Fibroblast of lung (primary cell): ENCODE data around the gene RSPH1. TPM values are rescaled to one million over a fixed set of nuclear protein-coding genes. Genes with fewer than 3 reads are reported as not detected.

ENCODE experiments used
- DNase-seq, 2 donors: peaks; one replicate each; pipeline versions ENCODE4 v3.0.0 to v3.0.0-alpha.2; 2010; ENCODE audit warnings: low read depth in 2 of 2
- H2AFZ ChIP-seq: 2 replicates; pipeline ENCODE4 v1.5.1; 2012; ENCODE audit warnings: low read length, control low read depth, inconsistent platforms
- H3K27ac ChIP-seq: 2 replicates; pipeline ENCODE4 v1.5.1; 2011; ENCODE audit warnings: low read length, control low read depth; ENCODE audit not compliant: insufficient read depth
- H3K27me3 ChIP-seq: 2 replicates; pipeline ENCODE4 v1.5.1; 2011; ENCODE audit warnings: mild to moderate bottlenecking, low read length; ENCODE audit not compliant: control insufficient read depth, insufficient read depth
- H3K36me3 ChIP-seq: 2 replicates; pipeline ENCODE4 v1.5.1; 2011; ENCODE audit warnings: low read length; ENCODE audit not compliant: control insufficient read depth, insufficient read depth
- H3K4me1 ChIP-seq: 2 replicates; pipeline ENCODE4 v1.5.1; 2011; ENCODE audit warnings: low read length; ENCODE audit not compliant: control insufficient read depth, insufficient read depth; ENCODE audit errors: extremely low read depth
- H3K4me2 ChIP-seq: 2 replicates; pipeline ENCODE4 v1.5.1; 2011; ENCODE audit warnings: low read length, control low read depth; ENCODE audit not compliant: insufficient read depth; ENCODE audit errors: extremely low read depth
- H3K4me3 ChIP-seq, 4 experiments: fragments of 200-600 bp in 1 of 4; sonication (generic) in 1 of 4; replicated peaks in 1 of 4; 2 replicates each; pipeline ENCODE4 v1.5.1; 2011 to 2016; ENCODE audit warnings: low read length in 4 of 4, low read depth in 3 of 4, mild to moderate bottlenecking in 3 of 4, control low read depth in 2 of 4, inconsistent platforms in 1 of 4, mixed read lengths in 1 of 4; ENCODE audit not compliant: insufficient read depth in 1 of 4; ENCODE audit errors: control extremely low read depth in 1 of 4
- H3K79me2 ChIP-seq: 2 replicates; pipeline ENCODE4 v1.5.1; 2012; ENCODE audit warnings: mild to moderate bottlenecking, low read length, inconsistent platforms; ENCODE audit not compliant: control insufficient read depth, insufficient read depth
- H3K9ac ChIP-seq: 2 replicates; pipeline ENCODE4 v1.5.1; 2011; ENCODE audit warnings: mild to moderate bottlenecking, low read length, control low read depth; ENCODE audit not compliant: insufficient read depth
- H3K9me3 ChIP-seq: 2 replicates; pipeline ENCODE4 v1.5.1; 2012; ENCODE audit warnings: low read depth, low read length; ENCODE audit not compliant: control insufficient read depth, insufficient read depth
- H4K20me1 ChIP-seq: 2 replicates; pipeline ENCODE4 v1.5.1; 2011; ENCODE audit warnings: low read length; ENCODE audit not compliant: control insufficient read depth, insufficient read depth; ENCODE audit errors: extremely low read depth
- EZH2 ChIP-seq: IDR thresholded peaks from 2 replicates; pipeline ENCODE4 v1.5.1; 2012; ENCODE audit warnings: low read length, control low read depth, mild to moderate bottlenecking; ENCODE audit errors: missing control alignments
- polyA plus RNA-seq, 2 donors: library from polyadenylated mRNA; depleted of rRNA in 1 of 2; stranded (reverse) in 1 of 2; unstranded in 1 of 2; fragments of >200 nt; gene quantifications; 2 replicates each; pipeline ENCODE4 v1.2.1, GENCODE V29; 2011 to 2012; ENCODE audit warnings: missing spikeins in 1 of 2
- total RNA-seq: library from RNA; depleted of rRNA; stranded (reverse); fragments of >200 nt; gene quantifications from 2 replicates; pipeline ENCODE4 v1.2.1, GENCODE V29; 2014
- TF ChIP-seq, protein P1 (sequence below), 2 donors: IDR thresholded peaks in 1 of 2; conservative IDR thresholded peaks in 1 of 2; 1 replicate in 1 of 2; 2 replicates in 1 of 2; pipeline ENCODE4 v1.5.1; 2011 to 2012; ENCODE audit warnings: low read length in 2 of 2, control low read depth in 1 of 2, inconsistent platforms in 1 of 2, low read depth in 1 of 2, mild to moderate bottlenecking in 1 of 2

Gene RSPH1
- total and polyA plus RNA-seq, 2 donors (not counting 1 experiment from before 2014, with no cell fraction given): not detected

DNA sequence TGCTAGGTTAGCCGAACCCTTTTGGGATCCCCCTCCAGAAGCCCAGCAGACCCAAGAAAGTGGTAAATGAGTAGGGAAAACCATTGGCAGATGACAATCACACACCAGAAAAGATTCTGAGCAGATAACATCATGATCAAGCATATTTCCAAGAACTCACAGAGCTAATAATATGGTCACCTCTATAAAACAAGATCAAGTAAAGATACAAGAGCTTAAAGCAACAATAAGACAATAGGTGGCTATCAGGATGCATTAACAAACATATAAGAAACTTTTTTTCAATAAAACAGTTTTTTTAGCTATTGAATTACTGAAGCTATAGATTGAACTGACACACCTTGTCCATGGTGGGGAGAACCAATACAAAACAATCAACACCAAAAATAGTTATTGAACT lies 63.3 kb downstream of the RSPH1 start:
- Histone ChIP-seq H3K27me3 (no peaks in the 10 kb centered on the region), H3K9ac (no peak overlapping the region), H3K4me2 (no peak overlapping the region), H3K79me2 (no peaks in the 10 kb centered on the region), H4K20me1 (no peaks in the 10 kb centered on the region), H2AFZ (no peak overlapping the region), H3K9me3 (no peaks in the 10 kb centered on the region), H3K4me3 (no peak overlapping the region), H3K36me3 (no peaks in the 10 kb centered on the region), H3K27ac (no peak overlapping the region), H3K4me1 (no peaks in the 10 kb centered on the region)
- TF ChIP-seq EZH2: no peak
- TF ChIP-seq, protein P1, sequence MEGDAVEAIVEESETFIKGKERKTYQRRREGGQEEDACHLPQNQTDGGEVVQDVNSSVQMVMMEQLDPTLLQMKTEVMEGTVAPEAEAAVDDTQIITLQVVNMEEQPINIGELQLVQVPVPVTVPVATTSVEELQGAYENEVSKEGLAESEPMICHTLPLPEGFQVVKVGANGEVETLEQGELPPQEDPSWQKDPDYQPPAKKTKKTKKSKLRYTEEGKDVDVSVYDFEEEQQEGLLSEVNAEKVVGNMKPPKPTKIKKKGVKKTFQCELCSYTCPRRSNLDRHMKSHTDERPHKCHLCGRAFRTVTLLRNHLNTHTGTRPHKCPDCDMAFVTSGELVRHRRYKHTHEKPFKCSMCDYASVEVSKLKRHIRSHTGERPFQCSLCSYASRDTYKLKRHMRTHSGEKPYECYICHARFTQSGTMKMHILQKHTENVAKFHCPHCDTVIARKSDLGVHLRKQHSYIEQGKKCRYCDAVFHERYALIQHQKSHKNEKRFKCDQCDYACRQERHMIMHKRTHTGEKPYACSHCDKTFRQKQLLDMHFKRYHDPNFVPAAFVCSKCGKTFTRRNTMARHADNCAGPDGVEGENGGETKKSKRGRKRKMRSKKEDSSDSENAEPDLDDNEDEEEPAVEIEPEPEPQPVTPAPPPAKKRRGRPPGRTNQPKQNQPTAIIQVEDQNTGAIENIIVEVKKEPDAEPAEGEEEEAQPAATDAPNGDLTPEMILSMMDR (conservative IDR thresholded peaks at IDR 0.05 in 1 of 2, IDR thresholded peaks at IDR 0.05 in 1 of 2; ENCODE audit: low read depth in 1 of 2, low read length in 2 of 2): no peak
- DNase-seq: no peak

DNA sequence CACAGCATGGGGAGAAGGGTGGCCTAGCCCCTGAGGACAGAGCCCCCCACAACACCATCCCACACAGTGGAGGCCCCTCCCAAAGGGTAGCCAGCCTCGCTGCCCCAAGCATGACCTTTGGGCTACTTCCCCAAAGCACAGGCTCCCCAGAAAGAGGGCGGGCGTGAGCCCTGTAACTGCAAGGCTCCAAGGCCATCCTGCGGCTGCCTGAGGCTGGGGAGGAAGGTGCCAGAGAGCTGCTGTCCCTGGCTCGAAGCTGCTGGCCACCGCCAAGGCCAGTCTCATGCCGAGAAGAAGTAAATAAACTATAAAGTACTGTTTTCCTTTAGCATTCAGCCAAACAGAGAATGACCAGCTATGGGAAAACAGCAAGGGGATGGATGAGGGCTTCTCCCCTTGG lies 64.8 kb downstream of the RSPH1 start:
- Histone ChIP-seq H3K9ac (no peak overlapping the region), H4K20me1 (no peaks in the 10 kb centered on the region), H3K79me2 (no peaks in the 10 kb centered on the region), H3K36me3 (no peaks in the 10 kb centered on the region), H3K4me1 (no peaks in the 10 kb centered on the region), H3K27ac (no peak overlapping the region), H3K27me3 (no peaks in the 10 kb centered on the region), H2AFZ (no peak overlapping the region), H3K4me3 (no peak overlapping the region), H3K9me3 (no peaks in the 10 kb centered on the region), H3K4me2 (no peak overlapping the region)
- no peak for TF ChIP-seq EZH2
- DNase-seq: no peak

DNA sequence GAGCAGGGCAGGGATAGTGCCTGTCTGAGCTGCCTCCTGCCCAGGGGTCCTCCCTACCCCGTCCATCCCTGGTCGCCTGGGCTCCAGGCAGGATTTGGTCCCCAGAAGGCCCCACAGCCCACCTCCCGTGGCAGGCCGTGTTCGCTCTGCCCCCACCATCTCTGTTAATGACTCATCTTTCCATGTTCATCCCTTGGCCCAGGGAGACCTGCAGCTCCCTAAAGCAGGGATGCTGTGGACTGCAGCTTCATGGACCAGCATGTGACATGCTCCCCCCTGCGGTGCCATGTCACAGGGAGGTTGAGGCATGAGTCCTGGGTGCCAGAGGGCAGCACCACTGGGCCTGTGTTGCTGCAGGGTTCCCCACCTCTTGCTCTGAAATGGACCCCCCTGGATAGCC lies 65.5 kb downstream of the RSPH1 start:
- Histone ChIP-seq H3K79me2 (no peaks in the 10 kb centered on the region), H3K9ac (no peak overlapping the region), H2AFZ (no peak overlapping the region), H3K4me3 (no peak overlapping the region), H4K20me1 (no peaks in the 10 kb centered on the region), H3K4me1 (no peaks in the 10 kb centered on the region), H3K9me3 (no peaks in the 10 kb centered on the region), H3K36me3 (no peaks in the 10 kb centered on the region), H3K4me2 (no peak overlapping the region), H3K27ac (no peak overlapping the region), H3K27me3 (no peaks in the 10 kb centered on the region)
- TF ChIP-seq EZH2: no peak
- TF ChIP-seq, protein P1 (conservative IDR thresholded peaks at IDR 0.05 in 1 of 2, IDR thresholded peaks at IDR 0.05 in 1 of 2; ENCODE audit: low read depth in 1 of 2, low read length in 2 of 2): no peak
- DNase-seq: no peak

DNA sequence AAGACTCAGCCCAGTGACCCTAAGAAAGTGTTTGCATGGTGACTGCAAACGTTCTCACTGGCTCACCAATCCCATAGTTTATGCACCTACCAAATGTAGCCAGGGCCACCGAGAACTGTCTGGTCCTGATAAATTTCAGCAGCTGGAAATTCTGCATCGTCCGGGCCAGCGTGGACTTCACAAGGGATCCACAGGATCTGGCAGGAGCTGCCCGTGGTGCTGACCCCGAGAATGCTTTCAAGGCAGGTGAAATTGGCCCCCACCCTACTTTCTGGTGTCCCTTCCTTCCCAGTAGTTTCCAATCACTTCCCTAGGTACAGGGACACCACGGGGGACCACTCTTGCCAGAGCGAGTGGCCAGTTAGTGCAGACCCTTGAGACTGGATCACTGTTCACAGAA lies 66.2 kb downstream of the RSPH1 start:
- no peak overlapping the region for H3K27ac ChIP-seq
- no peak overlapping the region for H3K4me2 ChIP-seq
- no peak overlapping the region for H3K9ac ChIP-seq
- no peaks in the 10 kb centered on the region for H3K27me3 ChIP-seq
- TF ChIP-seq, protein P1 (conservative IDR thresholded peaks at IDR 0.05 in 1 of 2, IDR thresholded peaks at IDR 0.05 in 1 of 2; ENCODE audit: low read depth in 1 of 2, low read length in 2 of 2): no peak
- TF ChIP-seq EZH2: no peak
- no peak overlapping the region for H3K4me3 ChIP-seq
- H3K9me3 ChIP-seq: no peaks in the 10 kb centered on the region
- no peak overlapping the region for H2AFZ ChIP-seq
- no peaks in the 10 kb centered on the region for H4K20me1 ChIP-seq
- H3K4me1 ChIP-seq: no peaks in the 10 kb centered on the region
- H3K79me2 ChIP-seq: no peaks in the 10 kb centered on the region
- H3K36me3 ChIP-seq: no peaks in the 10 kb centered on the region
- DNase-seq: no peak
